ENCODE results near the gene MTRF1. TPM values are rescaled to one million over a fixed set of nuclear protein-coding genes. Genes with fewer than 3 reads are reported as not detected.
"Not testable (repeated sequence)": the region's sequence is repeated elsewhere in the genome, so short reads cannot be mapped to it uniquely, and the experiment has no call there.

Gene MTRF1
- total RNA-seq, 4 donors from 2014 or later, result 7.0 to 12.9 (median 7.6) TPM

- DNase-seq (ENCODE audit: low spot score in 2 of 2), result no peak
- H3K36me3 ChIP-seq, result no peaks in the 10 kb centered on the region
- H3K4me3 ChIP-seq, result no peak overlapping the region
- H3K9me3 ChIP-seq, result no peaks in the 10 kb centered on the region
- no peak overlapping the region for H3K27ac ChIP-seq
- TF ChIP-seq POLR2A (IDR thresholded peaks at IDR 0.05), result no peak
- no peak for TF ChIP-seq EP300 (IDR thresholded peaks at IDR 0.05)
- 86% methylated on average over 10 of the region's 10 CpGs for WGBS
- no peaks in the 10 kb centered on the region for H3K4me1 ChIP-seq
- no peaks in the 10 kb centered on the region for H3K27me3 ChIP-seq
Measured at GRCh38 chr13:41289463-41289881, 26.1 kb upstream of the MTRF1 start.

GRCh38 chr13:41286370-41286769, 23.0 kb upstream of the MTRF1 start:
- no peaks in the 10 kb centered on the region for H3K4me1 ChIP-seq
- WGBS, result 85% methylated on average over 5 of the region's 5 CpGs
- H3K27me3 ChIP-seq, result no peaks in the 10 kb centered on the region
- TF ChIP-seq POLR2AphosphoS5 (IDR thresholded peaks at IDR 0.05) (no peak), EP300 (IDR thresholded peaks at IDR 0.05) (no peak), POLR2A (IDR thresholded peaks at IDR 0.05) (no peak), CTCF (IDR thresholded peaks at IDR 0.05) (no peak)
- no peak for DNase-seq (ENCODE audit: low spot score in 2 of 2)
- no peaks in the 10 kb centered on the region for H3K36me3 ChIP-seq
- H3K9me3 ChIP-seq, result no peaks in the 10 kb centered on the region
- no peak overlapping the region for H3K4me3 ChIP-seq
- no peak overlapping the region for H3K27ac ChIP-seq

- H3K4me1 ChIP-seq, result no peaks in the 10 kb centered on the region
- no peaks in the 10 kb centered on the region for H3K9me3 ChIP-seq
- DNase-seq (ENCODE audit: low spot score in 2 of 2), result no peak
- 90% methylated on average over 13 of the region's 13 CpGs for WGBS
- H3K27me3 ChIP-seq, result no peaks in the 10 kb centered on the region
- TF ChIP-seq POLR2A (IDR thresholded peaks at IDR 0.05) (no peak), CTCF (IDR thresholded peaks at IDR 0.05) (no peak), POLR2AphosphoS5 (IDR thresholded peaks at IDR 0.05) (no peak), EP300 (IDR thresholded peaks at IDR 0.05) (no peak)
- no peaks in the 10 kb centered on the region for H3K36me3 ChIP-seq
- no peak overlapping the region for H3K4me3 ChIP-seq
- no peak overlapping the region for H3K27ac ChIP-seq
Measured at GRCh38 chr13:41284512-41285288, 21.3 kb upstream of the MTRF1 start.

- DNase-seq (ENCODE audit: low spot score in 2 of 2), result no peak
- H3K27me3 ChIP-seq, result no peaks in the 10 kb centered on the region
- 80% methylated on average over 5 of the region's 5 CpGs for WGBS
Measured at GRCh38 chr13:41282129-41282571, 18.8 kb upstream of the MTRF1 start.

GRCh38 chr13:41279156-41279555, 15.8 kb upstream of the MTRF1 start:
- H3K36me3 ChIP-seq; H3K4me1 ChIP-seq; H3K27me3 ChIP-seq; H3K27ac ChIP-seq; H3K9me3 ChIP-seq; DNase-seq (ENCODE audit: low spot score in 2 of 2); H3K4me3 ChIP-seq: not testable (repeated sequence)
- 51% methylated on average over 2 of the region's 2 CpGs for WGBS

More at GRCh38 chr13:41282129-41282571, 18.8 kb upstream of the MTRF1 start:
- no peaks in the 10 kb centered on the region for H3K9me3 ChIP-seq
- H3K36me3 ChIP-seq, result no peaks in the 10 kb centered on the region
- TF ChIP-seq EP300 (IDR thresholded peaks at IDR 0.05) (no peak), POLR2A (IDR thresholded peaks at IDR 0.05) (no peak), CTCF (IDR thresholded peaks at IDR 0.05) (no peak), POLR2AphosphoS5 (IDR thresholded peaks at IDR 0.05) (no peak)
- H3K4me1 ChIP-seq, result no peaks in the 10 kb centered on the region
- no peak overlapping the region for H3K27ac ChIP-seq
- no peak overlapping the region for H3K4me3 ChIP-seq

GRCh38 chr13:41276824-41277223, 13.4 kb upstream of the MTRF1 start:
- no peak for DNase-seq (ENCODE audit: low spot score in 2 of 2)
- no peaks in the 10 kb centered on the region for H3K36me3 ChIP-seq
- TF ChIP-seq POLR2A (IDR thresholded peaks at IDR 0.05) (no peak), CTCF (IDR thresholded peaks at IDR 0.05) (no peak), EP300 (IDR thresholded peaks at IDR 0.05) (no peak), POLR2AphosphoS5 (IDR thresholded peaks at IDR 0.05) (no peak)

More at GRCh38 chr13:41276824-41277223, 13.4 kb upstream of the MTRF1 start:
- Histone ChIP-seq H3K9me3 (no peaks in the 10 kb centered on the region), H3K4me3 (no peak overlapping the region), H3K27ac (no peak overlapping the region), H3K4me1 (no peaks in the 10 kb centered on the region), H3K27me3 (no peaks in the 10 kb centered on the region)

Data from suprapubic skin (tissue), 4 donors.